Hematopoietic multipotent progenitor cell (in vitro differentiated cells): ENCODE data around the gene ZC3H7B. TPM values are rescaled to one million over a fixed set of nuclear protein-coding genes. Genes with fewer than 3 reads are reported as not detected.
"Not testable (repeated sequence)": the region's sequence is repeated elsewhere in the genome, so short reads cannot be mapped to it uniquely, and the experiment has no call there.

Source experiments
- DNase-seq, 3 donors: peaks; one replicate each; pipeline ENCODE4 v3.0.0-alpha.2; 2011 to 2015; ENCODE audit warnings: low read depth in 2 of 3, low spot score in 2 of 3
- total RNA-seq: library from RNA; depleted of rRNA; stranded (reverse); fragments of >200 nt; gene quantifications from one replicate; pipeline ENCODE4 v1.2.3, GENCODE V29; 2012

Gene ZC3H7B
- total RNA-seq, 1 donor = 46.0 TPM

DNA sequence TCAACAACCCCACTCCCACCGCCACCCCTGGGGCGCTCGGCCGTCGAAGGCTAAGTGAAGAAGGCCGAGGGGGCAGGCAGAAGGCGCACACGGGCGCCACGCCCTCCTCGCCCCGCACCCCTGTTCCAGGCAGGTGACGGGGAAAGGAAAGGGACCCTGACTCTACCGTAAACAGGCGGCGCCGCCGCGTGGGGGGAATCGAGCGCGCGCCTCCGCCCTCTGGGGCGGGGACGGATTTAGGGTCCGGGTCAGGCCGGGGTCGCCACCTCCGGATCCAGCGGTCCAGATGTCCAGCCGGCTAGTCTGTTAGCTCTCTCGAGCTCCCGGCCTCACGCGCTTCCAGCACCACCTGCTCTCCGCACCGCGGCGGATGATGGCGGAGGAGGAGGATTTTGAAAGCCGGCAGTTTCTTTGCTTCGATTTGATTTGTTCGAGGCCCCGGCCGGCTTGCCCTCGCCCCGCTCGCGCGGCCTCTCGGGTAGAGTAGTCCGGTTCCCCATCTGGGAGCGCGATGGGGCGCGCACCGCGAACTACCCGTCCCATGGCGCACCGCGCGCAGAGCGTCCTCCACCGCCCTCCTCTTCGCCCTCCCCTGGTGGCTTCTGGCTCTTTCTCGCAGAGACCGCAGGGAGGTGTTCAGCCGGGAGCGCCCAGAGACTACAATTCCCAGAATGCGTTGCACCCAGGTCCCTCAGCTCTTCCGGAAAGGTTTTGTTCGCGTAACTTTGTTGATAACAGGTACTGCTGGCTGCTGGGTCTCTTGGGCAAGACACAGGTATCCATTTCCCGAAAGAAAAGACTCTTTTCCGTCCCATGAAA, 15.3 kb upstream of the ZC3H7B start, which contains the start of gene RANGAP1:
TSS of gene RANGAP1 (minus strand) at position 368 of the 819 bp plus-strand sequence. CDS start 5,143 bp downstream, outside the sequence.
- DNase-seq = peak; percentile 94 to 99 (median 99)

DNA sequence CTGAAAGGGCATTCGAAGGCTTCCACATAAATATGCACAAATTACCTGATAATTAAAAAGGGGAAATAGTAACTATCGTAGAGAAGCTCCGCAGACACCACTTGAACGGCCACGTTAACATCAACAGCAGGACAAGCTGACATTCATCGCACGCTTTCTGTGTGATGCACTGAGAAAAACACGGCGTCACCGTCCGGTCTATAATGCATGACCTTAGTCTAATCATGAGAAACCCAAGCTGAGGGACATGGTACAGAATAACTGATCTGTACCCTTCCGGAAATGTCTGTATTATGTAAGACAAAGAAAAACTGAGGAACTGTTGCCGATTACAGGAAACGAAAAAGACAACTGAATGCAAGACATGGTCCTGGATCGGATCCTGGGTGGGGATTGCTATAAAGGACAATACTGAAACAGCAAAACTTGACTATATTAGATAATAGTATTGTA, 14.7 kb upstream of the ZC3H7B start:
- peak in 2 of 3 donors; percentile 70 to 81 for DNase-seq

DNA sequence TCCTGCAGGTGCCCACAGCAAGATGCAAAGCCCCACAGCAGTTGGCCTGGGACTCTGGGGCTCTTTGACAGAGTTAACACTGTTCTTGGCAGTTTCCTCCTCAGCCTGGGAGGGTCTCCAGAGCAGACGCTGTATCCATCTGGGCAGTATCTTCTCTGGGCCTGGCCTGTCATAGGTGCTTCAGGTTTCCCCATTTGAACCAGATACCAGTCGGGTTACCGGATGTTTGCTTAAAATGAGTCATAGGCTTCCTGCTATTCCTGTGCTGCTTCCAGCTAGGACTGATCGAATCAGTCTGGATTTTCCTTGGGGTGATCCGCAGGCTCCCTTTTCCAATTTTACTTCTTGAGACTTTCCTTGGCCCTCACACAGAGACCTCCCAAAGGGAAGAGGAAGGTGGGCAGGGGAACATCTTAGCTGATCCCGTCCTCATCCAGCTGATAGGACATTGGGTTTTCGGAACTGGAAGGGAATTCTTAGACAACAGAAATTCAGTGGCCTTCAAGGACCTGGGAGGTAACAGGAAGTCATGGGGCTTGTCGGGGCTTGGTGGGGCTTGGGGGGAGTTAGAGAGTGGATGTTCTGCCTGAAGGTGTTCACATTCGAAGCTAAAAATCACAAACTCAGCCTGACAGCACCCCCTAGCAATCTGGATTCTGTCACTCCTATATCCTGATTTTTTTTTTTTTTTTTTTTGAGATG, 12.9 kb upstream of the ZC3H7B start:
- no peak for DNase-seq

- no peak for DNase-seq
Observed at GRCh38 chr22:41289671-41290070, 11.7 kb upstream of the ZC3H7B start.

- DNase-seq = no peak
Observed at GRCh38 chr22:41290262-41291221, 10.8 kb upstream of the ZC3H7B start.

- DNase-seq = not testable (repeated sequence)
Observed at GRCh38 chr22:41294816-41295215, 6.5 kb upstream of the ZC3H7B start.

DNA sequence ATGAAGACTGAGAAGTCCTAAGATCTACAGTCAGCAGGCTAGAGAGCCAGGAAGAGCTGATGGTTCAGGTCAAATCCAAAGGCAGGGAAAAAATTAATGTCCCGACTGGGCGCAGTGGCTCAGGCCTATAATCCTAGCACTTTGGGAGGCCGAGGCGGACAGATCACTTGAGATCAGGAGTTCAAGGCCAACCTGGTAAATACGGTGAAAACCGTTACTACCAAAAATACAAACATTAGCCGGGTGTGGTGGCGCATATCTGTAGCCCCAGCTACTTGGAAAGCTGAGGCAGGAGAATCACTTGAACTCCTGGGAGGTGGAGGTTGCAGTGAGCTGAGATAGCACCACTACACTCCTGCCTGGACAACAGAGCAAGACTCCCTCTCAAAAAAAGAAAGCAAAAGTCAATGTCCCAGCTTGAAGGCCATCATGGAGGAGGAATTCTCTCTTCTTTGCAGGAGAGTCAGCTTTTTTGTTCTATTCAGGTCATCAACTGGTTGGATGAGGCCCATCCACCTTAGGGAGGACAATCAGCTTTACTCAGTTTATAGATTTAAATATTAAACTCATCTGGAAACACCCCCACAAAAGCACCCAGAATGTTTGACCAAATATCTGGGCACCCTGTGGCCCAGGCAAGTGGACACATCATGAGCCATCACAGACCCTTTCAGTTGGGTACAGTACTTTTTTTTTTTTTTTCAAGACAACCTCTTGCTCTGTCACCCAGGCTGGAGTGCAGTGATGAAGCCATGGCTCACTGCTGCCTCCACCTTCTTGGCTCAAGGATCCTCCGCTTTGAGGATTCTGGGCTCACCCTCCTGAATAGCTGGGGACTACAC, 4.3 kb upstream of the ZC3H7B start:
- DNase-seq = no peak

DNA sequence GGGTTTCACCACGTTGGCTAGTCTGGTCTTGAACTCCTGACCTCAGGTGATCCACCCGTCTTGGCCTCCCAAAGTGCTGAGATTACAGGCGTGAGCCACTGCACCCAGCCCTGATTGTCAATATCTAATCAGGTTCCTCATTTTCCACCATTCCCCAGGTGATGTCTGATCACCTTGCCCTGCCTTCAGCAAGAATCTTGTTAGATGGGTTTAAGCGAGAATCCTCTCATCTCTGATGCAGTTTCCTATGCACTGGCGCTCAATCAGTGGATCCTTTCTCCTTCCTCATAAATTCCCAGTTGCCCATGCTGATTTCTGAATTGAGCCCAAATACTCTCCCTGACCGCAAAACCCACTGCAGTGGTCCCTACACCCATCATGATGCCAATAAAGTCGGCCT, 664 bp upstream of the ZC3H7B start:
- no peak for DNase-seq

DNA sequence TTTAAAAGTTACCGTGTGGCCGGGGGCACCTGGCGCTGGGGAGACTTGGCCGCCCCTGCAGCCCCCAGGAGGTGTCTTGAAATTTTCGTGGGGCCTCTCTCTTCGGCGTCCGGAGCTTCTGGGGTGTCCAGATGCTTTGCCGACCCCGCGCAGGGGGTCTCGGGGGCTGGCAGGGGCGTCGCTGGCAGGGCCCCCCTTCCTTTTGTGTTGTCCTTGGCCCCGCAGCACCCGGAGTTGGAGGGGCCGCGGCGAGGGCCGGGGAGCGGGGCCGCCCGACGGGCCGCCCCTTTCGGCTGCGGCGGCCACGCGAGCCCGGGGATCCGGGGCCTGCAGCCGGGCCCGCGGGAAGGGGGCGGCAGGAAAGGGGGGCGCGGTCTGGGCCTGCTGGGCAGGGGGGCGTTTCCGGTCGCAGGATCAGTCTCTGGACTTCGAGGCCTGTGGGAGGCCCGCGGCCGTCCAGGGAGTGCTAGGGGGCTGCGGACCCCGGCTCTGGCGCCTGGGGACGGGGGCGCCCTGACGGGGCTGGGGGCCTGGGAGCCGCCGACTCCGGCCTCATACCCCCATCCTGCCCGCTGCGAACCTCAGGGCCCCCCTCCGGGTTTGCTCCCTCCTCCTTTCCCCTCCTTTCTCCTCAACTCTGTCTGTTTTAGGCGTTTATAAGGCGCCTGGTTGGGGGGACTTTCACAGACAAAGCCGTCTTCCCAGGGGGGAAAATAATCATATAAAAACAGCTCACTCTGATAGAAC, 869 bp downstream of the ZC3H7B start:
- peak in 2 of 3 donors; percentile 11 to 19 for DNase-seq

DNA sequence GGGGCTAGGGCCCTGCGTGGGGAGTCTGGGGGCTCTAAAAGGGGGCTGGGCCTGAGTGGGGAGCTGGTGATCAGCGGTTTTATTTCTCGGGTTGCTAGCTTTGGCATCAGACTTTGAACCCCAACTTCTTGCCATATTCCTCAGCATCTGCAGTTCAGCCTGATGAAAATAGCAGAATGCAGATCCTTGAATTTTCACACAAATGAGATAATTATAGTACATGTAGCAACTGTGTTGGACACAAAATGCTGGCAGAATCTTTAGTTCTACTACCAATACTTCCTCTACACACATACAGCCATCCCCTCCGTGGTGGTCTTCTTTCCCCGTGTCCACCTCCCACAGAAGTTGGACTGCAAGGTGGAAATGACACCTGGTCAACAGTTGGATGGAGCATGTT, 1.5 kb downstream of the ZC3H7B start:
- no peak for DNase-seq

GRCh38 chr22:41305646-41306045, 4.3 kb downstream of the ZC3H7B start:
- DNase-seq = no peak

GRCh38 chr22:41308054-41308453, 6.7 kb downstream of the ZC3H7B start:
- DNase-seq = no peak

- DNase-seq = no peak
Observed at GRCh38 chr22:41308544-41308947, 7.2 kb downstream of the ZC3H7B start.

DNA sequence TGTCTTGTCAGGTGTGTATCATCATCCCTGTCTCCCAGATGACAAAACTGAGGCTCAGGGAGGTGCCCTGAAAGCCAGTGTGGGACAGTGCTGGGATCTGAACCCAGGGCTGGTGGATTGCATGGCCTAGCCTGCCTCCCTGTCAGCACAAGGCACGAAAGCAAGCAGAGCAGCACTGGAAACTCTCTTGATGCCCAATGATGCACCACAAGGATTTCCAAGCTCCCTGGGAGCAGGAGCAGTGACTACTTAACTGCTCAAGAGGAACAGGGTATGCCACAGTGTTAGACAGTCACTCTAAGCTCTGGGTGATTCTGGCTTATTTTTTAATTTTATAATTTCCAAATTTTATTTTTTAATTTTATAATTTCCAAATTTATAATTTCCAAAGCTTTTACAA, 9.0 kb downstream of the ZC3H7B start:
- DNase-seq = no peak

DNA sequence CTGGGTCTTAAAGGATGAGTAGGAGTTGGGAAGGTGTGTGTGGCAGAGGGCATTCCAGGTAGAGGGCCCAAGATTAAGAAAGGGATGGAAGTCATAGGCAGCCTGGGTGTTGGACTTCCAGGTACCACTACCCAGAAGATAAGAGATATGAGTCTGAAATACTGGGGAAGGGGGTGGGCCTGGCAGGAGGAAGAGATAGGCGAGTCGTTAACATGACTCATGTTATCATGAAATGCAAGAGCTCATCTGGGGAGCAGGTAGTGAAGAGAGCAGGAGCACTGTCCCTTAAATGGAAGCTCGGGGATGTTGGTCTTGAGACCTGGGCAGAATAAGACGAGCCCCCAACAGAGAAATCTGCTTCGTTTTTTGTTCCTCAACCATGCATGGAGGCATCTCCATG, 10.2 kb downstream of the ZC3H7B start:
- no peak for DNase-seq

DNA sequence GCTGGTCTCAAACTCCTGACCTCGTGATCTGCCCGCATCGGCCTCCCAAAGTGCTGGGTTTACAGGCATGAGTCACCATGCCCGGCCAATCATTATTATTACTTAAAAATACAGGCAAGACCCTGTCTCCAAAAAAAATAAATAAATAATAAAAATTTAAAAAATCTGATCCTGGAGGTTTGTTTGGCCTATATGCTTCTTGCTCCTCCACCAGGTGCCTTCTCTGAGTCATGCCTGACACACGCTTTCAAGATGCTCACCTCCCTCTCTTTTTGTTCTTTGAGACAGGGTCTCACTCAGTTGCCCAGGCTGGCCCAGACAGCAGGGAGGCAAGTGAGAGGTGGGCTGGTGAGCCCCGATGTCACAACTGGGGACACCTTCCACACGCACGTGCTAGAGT, 13.5 kb downstream of the ZC3H7B start:
- no peak for DNase-seq

DNA sequence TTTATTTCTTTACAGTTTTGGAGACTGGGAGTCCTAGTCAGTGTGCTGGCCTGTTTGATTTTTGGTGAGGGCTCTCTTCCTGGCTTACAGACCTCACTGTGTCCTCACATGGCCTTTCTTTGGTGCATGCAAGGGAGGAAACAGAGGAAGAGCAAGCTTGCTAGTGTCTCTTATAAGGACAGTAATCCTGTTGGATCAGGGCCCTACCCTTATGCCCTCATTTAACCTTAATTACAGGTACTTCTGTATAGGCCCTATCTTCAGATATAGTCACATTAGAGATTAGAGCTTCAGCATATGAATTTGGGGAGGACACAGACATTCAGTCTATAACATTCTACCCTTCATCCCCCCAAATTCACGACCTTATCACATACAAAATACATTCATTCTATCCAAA, 14.3 kb downstream of the ZC3H7B start:
- DNase-seq = no peak

DNA sequence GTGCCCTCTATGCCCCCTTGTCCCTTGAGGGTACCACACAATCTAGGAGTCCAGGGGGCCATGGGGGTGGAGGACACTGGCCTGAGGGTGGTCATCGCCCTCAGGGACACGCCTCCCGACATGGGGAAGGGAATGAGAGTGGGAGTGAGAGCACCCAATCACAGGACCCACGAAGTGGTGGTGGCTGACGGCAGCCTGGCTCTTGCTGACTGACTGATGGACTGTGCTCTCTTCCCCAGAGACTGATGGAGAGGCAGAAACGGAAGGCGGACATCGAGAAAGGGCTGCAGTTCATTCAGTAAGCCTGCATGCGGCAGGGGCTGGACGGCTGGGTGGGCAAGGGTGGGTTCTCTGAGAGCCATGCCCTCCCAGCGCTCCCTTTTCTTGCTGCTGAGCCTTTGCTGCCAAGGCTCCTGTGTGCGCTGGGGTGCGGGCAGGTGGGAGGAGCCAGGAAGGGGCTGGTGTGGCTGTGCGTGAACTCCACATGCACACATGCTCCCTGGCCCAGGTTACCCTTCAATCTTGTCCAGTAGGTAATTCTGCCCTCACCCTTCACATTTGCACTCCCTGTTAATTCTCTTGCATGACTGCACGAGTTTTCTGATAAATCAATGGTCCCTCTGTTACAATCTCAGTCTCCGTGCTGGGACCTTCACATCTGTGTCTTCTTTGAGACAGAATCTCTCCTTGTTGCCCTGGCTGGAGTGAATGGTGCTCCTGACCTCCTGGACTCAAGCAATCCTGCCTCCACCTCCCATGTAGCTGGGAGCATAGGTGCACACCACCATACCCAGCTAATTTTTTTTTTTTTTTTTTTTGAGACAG, 19.3 kb downstream of the ZC3H7B start:
- DNase-seq = no peak
